H9 (cell line): ENCODE results near the gene IFNA7. TPM values are rescaled to one million over a fixed set of nuclear protein-coding genes. Genes with fewer than 3 reads are reported as not detected.

Experiments used
- DNase-seq: peaks from one replicate; pipeline ENCODE4 v3.0.0-alpha.2; 2017
- H2AFZ ChIP-seq: one replicate; pipeline ENCODE4 v1.6.1; 2013; ENCODE audit warnings: mild to moderate bottlenecking, low read length, control low read depth, moderate library complexity
- H2AK5ac ChIP-seq: 2 replicates; pipeline ENCODE4 v1.6.1; 2013; ENCODE audit warnings: low read length, control low read depth, mixed read lengths; ENCODE audit not compliant: insufficient read length
- H2BK120ac ChIP-seq: one replicate; pipeline ENCODE4 v1.6.1; 2013; ENCODE audit warnings: low read depth, mild to moderate bottlenecking, low read length, control low read depth, inconsistent platforms; ENCODE audit not compliant: poor library complexity, severe bottlenecking
- H2BK12ac ChIP-seq: 2 replicates; pipeline ENCODE4 v1.6.1; 2013; ENCODE audit warnings: low read length, control low read depth, mixed read lengths, low read depth; ENCODE audit not compliant: insufficient read length
- H2BK15ac ChIP-seq: 2 replicates; pipeline ENCODE4 v1.6.1; 2013; ENCODE audit warnings: low read depth, low read length, control low read depth
- H2BK20ac ChIP-seq: one replicate; pipeline ENCODE4 v1.6.1; 2013; ENCODE audit warnings: low read depth, mild to moderate bottlenecking, low read length, control low read depth, inconsistent platforms; ENCODE audit not compliant: poor library complexity, severe bottlenecking
- H2BK5ac ChIP-seq: 2 replicates; pipeline ENCODE4 v1.6.1; 2013; ENCODE audit warnings: low read length, control low read depth, mixed read lengths; ENCODE audit not compliant: insufficient read length
- H3K14ac ChIP-seq: 2 replicates; pipeline ENCODE4 v1.6.1; 2013; ENCODE audit warnings: low read length, control low read depth; ENCODE audit not compliant: insufficient read depth
- H3K18ac ChIP-seq: 2 replicates; pipeline ENCODE4 v1.6.1; 2013; ENCODE audit warnings: low read depth, mild to moderate bottlenecking, mixed read lengths, low read length, control low read depth; ENCODE audit not compliant: insufficient read length
- H3K23ac ChIP-seq: 2 replicates; pipeline ENCODE4 v1.6.1; 2013; ENCODE audit warnings: low read length, control low read depth, mixed read lengths, low read depth; ENCODE audit not compliant: insufficient read length
- H3K23me2 ChIP-seq: 2 replicates; pipeline ENCODE4 v1.6.1; 2013; ENCODE audit warnings: low read depth, mild to moderate bottlenecking, mixed read lengths, low read length, control low read depth; ENCODE audit not compliant: insufficient read length, poor library complexity, severe bottlenecking
- H3K27ac ChIP-seq: 2 replicates; pipeline ENCODE4 v1.5.1; 2013; ENCODE audit warnings: low read length, control low read depth, mixed read lengths, low read depth; ENCODE audit not compliant: insufficient read length
- H3K27me3 ChIP-seq: 2 replicates; pipeline ENCODE4 v1.6.1; 2013; ENCODE audit warnings: low read length, control low read depth, inconsistent platforms; ENCODE audit not compliant: insufficient read depth
- H3K4ac ChIP-seq: 2 replicates; pipeline ENCODE4 v1.6.1; 2013; ENCODE audit warnings: low read depth, mild to moderate bottlenecking, control low read depth, inconsistent platforms, low read length, moderate library complexity
- H3K4me1 ChIP-seq: 2 replicates; pipeline ENCODE4 v1.6.1; 2013; ENCODE audit warnings: low read length, control low read depth, inconsistent platforms; ENCODE audit not compliant: insufficient read depth
- H3K4me2 ChIP-seq: 2 replicates; pipeline ENCODE4 v1.6.1; 2013; ENCODE audit warnings: low read length, control low read depth, mixed read lengths; ENCODE audit not compliant: insufficient read length, insufficient read depth
- H3K56ac ChIP-seq: 2 replicates; pipeline ENCODE4 v1.6.1; 2013; ENCODE audit warnings: low read depth, mild to moderate bottlenecking, mixed read lengths, low read length, control low read depth; ENCODE audit not compliant: insufficient read length
- H3K79me1 ChIP-seq: 2 replicates; pipeline ENCODE4 v1.6.1; 2013; ENCODE audit warnings: low read depth, mild to moderate bottlenecking, moderate library complexity, low read length, control low read depth, inconsistent platforms; ENCODE audit not compliant: insufficient read depth, poor library complexity, severe bottlenecking
- H3K79me2 ChIP-seq: 2 replicates; pipeline ENCODE4 v1.6.1; 2013; ENCODE audit warnings: low read length, control low read depth, inconsistent platforms; ENCODE audit not compliant: insufficient read depth
- H3K9ac ChIP-seq: 2 replicates; pipeline ENCODE4 v1.6.1; 2013; ENCODE audit warnings: low read length, control low read depth, mixed read lengths; ENCODE audit not compliant: insufficient read length; ENCODE audit errors: extremely low read depth
- H3K9me3 ChIP-seq: one replicate; pipeline ENCODE4 v1.6.1; 2013; ENCODE audit warnings: low read depth, low read length, inconsistent platforms; ENCODE audit not compliant: control insufficient read depth
- H3T11ph ChIP-seq: one replicate; pipeline ENCODE4 v1.6.1; 2013; ENCODE audit warnings: mild to moderate bottlenecking, low read length, control low read depth, inconsistent platforms
- H4K20me1 ChIP-seq: one replicate; pipeline ENCODE4 v1.6.1; 2013; ENCODE audit not compliant: control insufficient read depth, insufficient read length, insufficient read depth
- H4K5ac ChIP-seq: 2 replicates; pipeline ENCODE4 v1.6.1; 2013; ENCODE audit warnings: low read depth, mild to moderate bottlenecking, mixed read lengths, low read length, control low read depth; ENCODE audit not compliant: insufficient read length
- H4K8ac ChIP-seq: replicated peaks from 2 replicates; pipeline ENCODE4 v1.6.1; 2013; ENCODE audit warnings: low read length, control low read depth, mixed read lengths, low read depth; ENCODE audit not compliant: insufficient read length
- H4K91ac ChIP-seq: 2 replicates; pipeline ENCODE4 v1.6.1; 2013; ENCODE audit warnings: low read depth, mild to moderate bottlenecking, moderate library complexity, mixed read lengths, low read length, control low read depth; ENCODE audit not compliant: insufficient read length
- H3K27ac Mint-ChIP-seq, 3 experiments: 2 replicates in 2 of 3; 3 replicates in 1 of 3; pipeline ENCODE4 v1.8.0; 2020 to 2021; ENCODE audit warnings: mixed read lengths in 3 of 3, mild to moderate bottlenecking in 1 of 3, moderate library complexity in 1 of 3
- H3K27me3 Mint-ChIP-seq: 2 replicates; pipeline ENCODE4 v1.8.0; 2021; ENCODE audit warnings: low read depth, mild to moderate bottlenecking, moderate library complexity, mixed read lengths
- H3K36me3 Mint-ChIP-seq, 3 experiments: 2 replicates in 2 of 3; 3 replicates in 1 of 3; pipeline ENCODE4 v1.8.0; 2020 to 2021; ENCODE audit warnings: low read depth in 3 of 3, mixed read lengths in 3 of 3; ENCODE audit not compliant: insufficient read depth in 1 of 3
- H3K4me1 Mint-ChIP-seq, 2 experiments: 2 replicates each; pipeline ENCODE4 v1.8.0; 2020; ENCODE audit warnings: mixed read lengths in 2 of 2
- H3K4me3 Mint-ChIP-seq, 2 experiments: 2 replicates in 1 of 2; 3 replicates in 1 of 2; pipeline ENCODE4 v1.8.0; 2020 to 2021; ENCODE audit warnings: mild to moderate bottlenecking in 2 of 2, mixed read lengths in 2 of 2, moderate library complexity in 1 of 2
- H3K9me3 Mint-ChIP-seq, 2 experiments: 2 replicates in 1 of 2; 3 replicates in 1 of 2; pipeline ENCODE4 v1.8.0; 2020; ENCODE audit warnings: mild to moderate bottlenecking in 2 of 2, mixed read lengths in 2 of 2, moderate library complexity in 1 of 2
- CTCF ChIP-seq: fragments of 200-600 bp; sonication (generic); conservative IDR thresholded peaks from 3 replicates; pipeline ENCODE4 v1.8.0; 2021; ENCODE audit warnings: antibody characterized with exemption, mild to moderate bottlenecking
- WGBS: extraction: QIAGEN DNeasy Blood & Tissue Kit; methylation state at CpG from one replicate; pipeline ENCODE4 v1.1.7; 2013; ENCODE audit warnings: missing lambda C conversion rate, low lambda C conversion rate, mixed read lengths; ENCODE audit not compliant: insufficient read length; ENCODE audit errors: extremely low coverage; 5-methylcytosine and 5-hydroxymethylcytosine counted together
- total RNA-seq: library from RNA; stranded (reverse); gene quantifications from 2 replicates; pipeline ENCODE4 v1.2.1, GENCODE V29; 2021

Gene IFNA7
- total RNA-seq, 1 experiment from 2014 or later: not detected

- H2AK5ac ChIP-seq: no peak overlapping the region
Measured at GRCh38 chr9:21233258-21233657, 31.3 kb upstream of the IFNA7 start.

More at GRCh38 chr9:21233258-21233657, 31.3 kb upstream of the IFNA7 start:
- H3K27me3 ChIP-seq: no peaks in the 10 kb centered on the region
- Mint-ChIP-seq H3K27ac (no peak overlapping the region), H3K36me3 (no peaks in the 10 kb centered on the region), H3K4me3 (no peak overlapping the region), H3K27me3 (peaks cover 12% of the 10 kb centered on the region), H3K4me1 (no peaks in the 10 kb centered on the region; a peak in 1 of 4 replicates), H3K9me3 (no peaks in the 10 kb centered on the region)
- no peak for DNase-seq
- no peak overlapping the region for H2BK120ac ChIP-seq
- H3K14ac ChIP-seq: no peak overlapping the region
- no peak overlapping the region for H3T11ph ChIP-seq
- H3K9ac ChIP-seq: no peak overlapping the region
- no peaks in the 10 kb centered on the region for H3K23me2 ChIP-seq
- no peak for TF ChIP-seq CTCF
- no peak overlapping the region for H2BK12ac ChIP-seq
- H4K5ac ChIP-seq: no peak overlapping the region
- H2BK20ac ChIP-seq: no peak overlapping the region
- H4K8ac ChIP-seq: no peak overlapping the region
- H3K23ac ChIP-seq: no peak overlapping the region
- H4K91ac ChIP-seq: no peak overlapping the region
- no peak overlapping the region for H3K27ac ChIP-seq
- H3K18ac ChIP-seq: no peak overlapping the region
- H3K79me1 ChIP-seq: no peaks in the 10 kb centered on the region
- H2BK15ac ChIP-seq: no peak overlapping the region
- H2BK5ac ChIP-seq: no peak overlapping the region
- no CpG with 5 or more reads among the region's 2 CpGs for WGBS
- no peak overlapping the region for H3K56ac ChIP-seq
- no peak overlapping the region for H3K4me2 ChIP-seq
- H2AFZ ChIP-seq: no peak overlapping the region
- no peaks in the 10 kb centered on the region for H3K79me2 ChIP-seq
- H3K4ac ChIP-seq: no peak overlapping the region
- H3K4me1 ChIP-seq: no peaks in the 10 kb centered on the region
- no peaks in the 10 kb centered on the region for H4K20me1 ChIP-seq
- H3K9me3 ChIP-seq: no peaks in the 10 kb centered on the region
